ENCODE data around the gene TUBB.

- TF ChIP-seq CTCF (IDR thresholded peaks at IDR 0.05): no peak
- TF ChIP-seq POLR2A (IDR thresholded peaks at IDR 0.05): no peak
Measured at GRCh38 chr6:30683980-30684338, 36.2 kb upstream of the TUBB start.

All from body of pancreas (tissue), 4 donors.